Measurements from ENCODE around the gene NSG1. TPM values are rescaled to one million over a fixed set of nuclear protein-coding genes. Genes with fewer than 3 reads are reported as not detected.

The NSG1 gene
- total and polyA plus RNA-seq, 7 donors, result 1.4 to 9.6 (median 3.8) TPM

DNA sequence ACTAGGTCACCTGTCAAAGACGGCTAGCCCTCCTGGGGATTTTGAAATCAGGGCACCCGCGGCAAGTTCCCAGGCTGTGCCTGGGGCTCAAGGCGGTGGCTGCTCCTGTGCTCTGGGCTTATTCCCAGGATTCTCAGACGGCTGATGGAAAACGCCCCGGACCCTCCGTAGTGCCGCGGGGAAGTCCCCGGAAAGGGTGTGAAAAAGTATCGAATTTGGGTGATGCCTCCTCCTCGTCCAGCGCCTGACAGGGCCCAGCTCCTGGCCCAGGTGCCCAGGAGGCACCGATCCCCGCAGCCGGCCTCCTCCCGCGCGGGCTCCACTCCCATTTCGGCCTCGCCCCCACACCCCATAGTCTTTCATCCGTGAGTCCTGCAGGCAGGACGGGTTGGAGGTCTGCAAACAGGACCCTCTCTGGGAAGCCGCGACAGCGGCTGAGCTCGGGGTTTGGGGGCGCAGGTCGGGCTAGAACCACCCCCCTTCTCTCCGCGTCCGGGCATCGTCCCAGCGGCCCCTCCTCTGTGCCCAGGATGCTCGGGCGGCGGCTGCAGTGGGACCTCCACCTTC, 1.1 kb upstream of the NSG1 start:
- intact Hi-C loops (cut with DNase I), result no loop called here
- 3 to 4% methylated on average over 38 of the region's 38 CpGs for WGBS, 2 donors
- TF ChIP-seq POLR2AphosphoS5 (IDR thresholded peaks at IDR 0.05) (no peak), EP300 (IDR thresholded peaks at IDR 0.05) (no peak), POLR2A (IDR thresholded peaks at IDR 0.05) (no peak)
- TF ChIP-seq, protein P1, sequence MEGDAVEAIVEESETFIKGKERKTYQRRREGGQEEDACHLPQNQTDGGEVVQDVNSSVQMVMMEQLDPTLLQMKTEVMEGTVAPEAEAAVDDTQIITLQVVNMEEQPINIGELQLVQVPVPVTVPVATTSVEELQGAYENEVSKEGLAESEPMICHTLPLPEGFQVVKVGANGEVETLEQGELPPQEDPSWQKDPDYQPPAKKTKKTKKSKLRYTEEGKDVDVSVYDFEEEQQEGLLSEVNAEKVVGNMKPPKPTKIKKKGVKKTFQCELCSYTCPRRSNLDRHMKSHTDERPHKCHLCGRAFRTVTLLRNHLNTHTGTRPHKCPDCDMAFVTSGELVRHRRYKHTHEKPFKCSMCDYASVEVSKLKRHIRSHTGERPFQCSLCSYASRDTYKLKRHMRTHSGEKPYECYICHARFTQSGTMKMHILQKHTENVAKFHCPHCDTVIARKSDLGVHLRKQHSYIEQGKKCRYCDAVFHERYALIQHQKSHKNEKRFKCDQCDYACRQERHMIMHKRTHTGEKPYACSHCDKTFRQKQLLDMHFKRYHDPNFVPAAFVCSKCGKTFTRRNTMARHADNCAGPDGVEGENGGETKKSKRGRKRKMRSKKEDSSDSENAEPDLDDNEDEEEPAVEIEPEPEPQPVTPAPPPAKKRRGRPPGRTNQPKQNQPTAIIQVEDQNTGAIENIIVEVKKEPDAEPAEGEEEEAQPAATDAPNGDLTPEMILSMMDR (IDR thresholded peaks at IDR 0.05), result no peak
- H3K4me1 ChIP-seq, result peaks cover 0 to 29% (median 26%) of the 10 kb centered on the region in 4 donors
- peak overlapping the region in 2 of 4 donors; percentile 43 to 50 for H3K4me3 ChIP-seq
- H3K9me3 ChIP-seq, result no peaks in the 10 kb centered on the region
- no peak overlapping the region for H3K27ac ChIP-seq
- H3K36me3 ChIP-seq, result no peaks in the 10 kb centered on the region
- peak; percentile 48 for DNase-seq
- peaks cover 26 to 73% (median 50%) of the 10 kb centered on the region in 3 donors for H3K27me3 ChIP-seq

DNA sequence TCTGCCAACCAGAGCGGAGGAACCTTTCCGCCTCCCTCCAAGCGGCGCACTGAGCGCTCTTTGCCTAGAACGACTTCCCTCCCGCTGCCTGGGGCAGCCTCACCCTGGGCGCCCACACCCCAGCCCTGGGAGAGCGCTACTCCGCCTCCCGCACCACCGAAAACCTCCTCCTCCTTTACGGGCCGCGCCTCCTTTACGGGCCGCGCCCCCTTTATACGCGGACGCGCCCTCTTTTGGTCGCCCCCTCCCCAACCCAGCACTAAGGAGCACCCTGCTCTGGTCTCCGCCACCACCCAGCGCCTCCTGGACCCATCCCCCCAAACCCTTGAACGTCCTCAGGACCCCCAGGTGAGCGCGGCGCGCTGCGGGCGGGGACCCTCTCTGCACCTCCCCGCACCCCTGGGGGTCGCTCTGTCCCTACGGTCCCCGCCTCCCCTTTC, 586 bp upstream of the NSG1 start:
- Histone ChIP-seq H3K4me1 (peaks cover 0 to 29% (median 26%) of the 10 kb centered on the region in 4 donors), H3K9me3 (no peaks in the 10 kb centered on the region), H3K4me3 (peak overlapping the region in 3 of 4 donors; percentile 31 to 50 (median 43)), H3K27ac (no peak overlapping the region), H3K27me3 (peaks cover 26 to 77% (median 50%) of the 10 kb centered on the region in 3 donors), H3K36me3 (no peaks in the 10 kb centered on the region)
- TF ChIP-seq POLR2A (IDR thresholded peaks at IDR 0.05) (no peak), POLR2AphosphoS5 (IDR thresholded peaks at IDR 0.05) (no peak), EP300 (IDR thresholded peaks at IDR 0.05) (no peak)
- TF ChIP-seq, protein P1 (IDR thresholded peaks at IDR 0.05), result no peak
- peak; percentile 38 for DNase-seq
- intact Hi-C loops (cut with DNase I), result no loop called here
- WGBS, 2 donors, result 1 to 2% methylated on average over 36 of the region's 36 CpGs

DNA sequence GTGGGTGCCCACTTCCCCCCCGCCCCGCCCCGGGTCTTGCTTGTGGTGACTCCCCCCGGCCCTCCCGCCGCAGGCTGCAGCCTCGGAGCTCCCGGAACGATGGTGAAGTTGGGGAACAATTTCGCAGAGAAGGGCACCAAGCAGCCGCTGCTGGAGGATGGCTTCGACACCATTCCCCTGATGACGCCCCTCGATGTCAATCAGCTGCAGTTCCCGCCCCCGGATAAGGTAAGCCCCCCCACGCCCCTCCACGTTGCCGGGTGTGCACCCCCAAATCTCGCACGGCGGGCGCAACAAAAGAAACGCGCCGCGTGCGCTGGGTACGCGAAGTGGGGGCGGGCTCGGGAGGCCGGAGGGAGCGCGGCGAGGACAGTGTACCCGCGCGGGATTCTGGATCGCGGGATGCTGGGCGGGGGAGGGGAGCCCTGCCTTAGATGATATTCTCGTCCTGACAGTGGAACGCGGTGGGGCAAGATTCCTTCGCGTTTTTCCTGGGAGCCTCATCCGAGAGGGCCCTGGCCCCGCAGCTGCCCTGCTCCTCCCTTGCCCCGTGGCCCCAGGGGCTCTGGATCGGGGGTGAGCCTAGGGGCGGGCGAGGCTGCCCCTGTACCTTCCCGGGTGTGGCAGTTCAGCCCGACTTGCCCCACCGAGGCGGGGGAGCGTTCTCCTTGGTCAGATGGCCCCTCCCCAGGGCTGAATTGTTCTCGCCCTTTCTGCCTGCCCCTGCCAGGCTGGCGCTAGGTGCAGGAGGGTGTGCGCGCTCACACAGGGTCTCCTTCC, 819 bp downstream of the NSG1 start:
- TF ChIP-seq POLR2A (IDR thresholded peaks at IDR 0.05), result no peak
- no peak for TF ChIP-seq POLR2AphosphoS5 (IDR thresholded peaks at IDR 0.05)
- TF ChIP-seq, protein P1 (IDR thresholded peaks at IDR 0.05), result no peak
- no peak for TF ChIP-seq EP300 (IDR thresholded peaks at IDR 0.05)
- Histone ChIP-seq H3K27ac (no peak overlapping the region), H3K4me1 (peaks cover 0 to 29% (median 26%) of the 10 kb centered on the region in 4 donors), H3K4me3 (peak overlapping the region in 3 of 4 donors; percentile 31 to 50 (median 43)), H3K9me3 (no peaks in the 10 kb centered on the region), H3K27me3 (peaks cover 26 to 83% (median 57%) of the 10 kb centered on the region in 3 donors), H3K36me3 (no peaks in the 10 kb centered on the region)
- intact Hi-C loops (cut with DNase I), result no loop called here
- peak; percentile 56 for DNase-seq
- 3% methylated on average over 62 of the region's 62 CpGs for WGBS, 2 donors

DNA sequence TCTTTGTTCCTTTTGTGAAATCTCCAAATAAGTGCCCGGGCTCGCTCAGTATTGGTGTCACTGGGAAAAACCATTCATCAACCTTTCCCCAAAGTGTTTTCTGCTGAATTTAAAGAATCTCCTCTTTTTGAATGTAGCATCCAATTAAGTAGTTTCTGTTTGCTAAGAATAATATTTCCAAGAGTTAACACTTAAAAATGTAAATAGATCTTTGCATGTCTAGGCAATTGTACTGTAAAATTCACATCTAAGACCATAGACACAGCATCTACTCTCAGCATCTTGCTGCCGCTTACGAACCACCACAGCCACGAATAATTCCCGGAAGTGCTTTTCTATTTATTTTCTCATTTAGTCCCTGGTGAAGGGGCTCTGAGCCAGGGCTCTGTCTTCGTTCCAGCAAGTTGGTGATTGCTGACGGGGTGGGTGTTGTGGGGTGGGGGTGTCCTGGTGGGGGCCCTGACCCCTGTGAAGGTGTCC, 1.4 kb downstream of the NSG1 start:
- Histone ChIP-seq H3K27ac (no peak overlapping the region), H3K4me1 (peaks cover 0 to 29% (median 26%) of the 10 kb centered on the region in 4 donors), H3K27me3 (peaks cover 26 to 83% (median 60%) of the 10 kb centered on the region in 3 donors), H3K9me3 (no peaks in the 10 kb centered on the region), H3K36me3 (no peaks in the 10 kb centered on the region), H3K4me3 (peak overlapping the region in 1 of 4 donors; percentile 50)
- no peak for DNase-seq
- TF ChIP-seq, protein P1 (IDR thresholded peaks at IDR 0.05), result no peak
- TF ChIP-seq POLR2A (IDR thresholded peaks at IDR 0.05), result no peak
- TF ChIP-seq EP300 (IDR thresholded peaks at IDR 0.05), result no peak
- no peak for TF ChIP-seq POLR2AphosphoS5 (IDR thresholded peaks at IDR 0.05)
- intact Hi-C loops (cut with DNase I), result no loop called here
- WGBS, 2 donors, result 30 to 33% methylated on average over 8 of the region's 8 CpGs

Measured in sigmoid colon (tissue), 7 donors.